Frontal cortex (tissue), 4 donors: Measurements from ENCODE around the gene TMEM252. TPM values are rescaled to one million over a fixed set of nuclear protein-coding genes. Genes with fewer than 3 reads are reported as not detected.

Experiments
- DNase-seq, 2 donors: peaks; one replicate each; pipeline ENCODE4 v3.0.0; 2012; ENCODE audit warnings: low spot score in 2 of 2
- FAIRE-seq: peaks from 2 replicates; lab custom pipeline; 2012; peaks lifted over from hg19 to GRCh38; lab: Jason Lieb, UNC
- total RNA-seq: library from RNA; depleted of rRNA; stranded (reverse); fragments of >200 nt; gene quantifications from one replicate; pipeline ENCODE4 v1.2.3, GENCODE V29; 2014
- donor health status: control.
- donor health status: control.
- donor health status: control.

TMEM252 gene
- total RNA-seq, 1 donor from 2014 or later, result not detected

DNA sequence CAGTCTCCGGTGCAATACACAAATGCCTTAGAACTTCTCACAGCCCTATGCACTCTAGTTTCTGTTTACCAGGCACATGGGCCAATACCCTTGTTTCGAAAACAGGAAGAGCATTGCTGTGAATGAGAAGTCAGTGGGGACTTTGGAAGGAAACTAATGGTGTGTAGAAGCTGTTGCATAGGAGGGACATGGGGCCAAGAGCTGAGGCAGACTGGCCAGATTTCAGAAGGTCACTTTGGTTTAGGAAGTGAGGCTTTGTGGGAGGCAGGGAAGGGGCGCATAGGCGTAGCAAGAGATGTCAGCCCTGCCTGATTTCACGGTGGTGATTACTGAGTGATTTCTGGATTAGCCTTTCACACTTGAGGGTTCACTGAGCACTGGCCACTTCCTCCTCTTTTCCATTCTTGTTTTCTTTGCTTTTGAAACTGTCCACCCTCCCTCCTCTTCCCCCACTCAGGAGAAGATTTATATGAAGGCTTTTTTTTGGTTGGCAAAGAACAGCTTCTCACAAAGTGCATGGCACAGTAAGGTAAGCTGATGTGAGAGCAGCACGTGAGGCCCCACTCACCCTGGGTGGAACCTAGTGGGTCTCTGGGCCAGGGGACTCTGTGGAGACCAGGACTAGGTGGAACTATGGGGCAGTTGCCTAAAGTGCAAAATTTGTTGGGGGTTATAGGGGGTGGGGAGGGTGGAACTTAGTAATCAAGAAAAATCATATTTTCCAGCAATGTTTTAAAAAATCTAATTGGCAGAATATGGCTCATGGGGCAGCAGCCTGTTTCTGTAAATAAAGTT lies 6.1 kb upstream of the TMEM252 start:
- no peak for DNase-seq
- FAIRE-seq, result no peak

DNA sequence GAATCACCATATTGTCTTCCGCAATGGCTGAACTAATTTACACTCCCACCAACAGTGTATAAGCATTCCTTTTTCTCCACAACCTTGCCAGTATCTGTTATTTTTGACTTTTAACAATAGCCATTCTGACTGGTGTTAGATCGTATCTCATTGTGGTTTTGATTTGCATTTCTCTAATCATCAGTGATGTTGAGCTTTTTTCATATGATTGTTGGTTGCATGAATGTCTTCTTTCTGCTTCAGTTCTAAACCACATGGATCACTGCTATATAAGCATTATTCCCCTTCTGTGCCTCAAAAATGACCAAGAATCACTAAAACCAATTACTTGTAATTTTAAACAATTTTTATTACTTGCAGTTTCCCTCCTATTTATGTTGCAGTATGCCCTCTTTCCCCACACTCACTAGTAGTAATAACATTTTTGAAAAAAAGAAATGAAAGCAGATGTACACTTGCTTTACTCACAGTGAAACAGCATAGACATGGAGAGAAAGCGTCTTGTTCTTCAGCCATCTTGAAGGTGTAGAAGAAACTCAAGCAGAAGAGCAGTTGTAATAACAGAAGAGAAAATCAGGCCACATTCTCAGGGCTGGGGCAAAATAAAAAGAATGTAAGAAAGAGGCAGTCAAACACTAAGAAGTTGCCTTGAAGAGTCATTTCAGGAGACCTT lies 4.5 kb upstream of the TMEM252 start:
- DNase-seq (no peak), FAIRE-seq (no peak)

DNA sequence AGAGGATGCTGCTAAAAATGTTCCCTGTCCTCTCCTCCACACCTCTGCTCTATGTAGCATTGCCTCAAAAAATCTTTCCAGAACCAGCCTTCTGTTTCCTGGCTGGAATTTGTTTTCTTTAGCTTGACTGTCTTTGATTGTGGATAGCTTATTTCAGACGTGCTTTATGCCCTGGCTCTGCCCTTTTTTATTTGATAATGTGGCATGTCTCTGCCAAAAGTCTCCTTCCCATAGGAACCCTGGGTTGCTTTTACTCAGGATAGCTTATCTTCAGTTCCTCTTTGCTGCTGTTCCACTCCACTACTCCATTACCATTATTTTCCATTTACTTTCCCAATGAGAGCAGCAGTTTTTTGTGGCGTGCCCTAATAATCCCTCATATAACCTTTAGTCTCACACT lies 885 bp upstream of the TMEM252 start:
- FAIRE-seq (no peak), DNase-seq (no peak)

GRCh38 chr9:68538200-68538599 lies 2.5 kb downstream of the TMEM252 start:
- FAIRE-seq (no peak), DNase-seq (no peak)

DNA sequence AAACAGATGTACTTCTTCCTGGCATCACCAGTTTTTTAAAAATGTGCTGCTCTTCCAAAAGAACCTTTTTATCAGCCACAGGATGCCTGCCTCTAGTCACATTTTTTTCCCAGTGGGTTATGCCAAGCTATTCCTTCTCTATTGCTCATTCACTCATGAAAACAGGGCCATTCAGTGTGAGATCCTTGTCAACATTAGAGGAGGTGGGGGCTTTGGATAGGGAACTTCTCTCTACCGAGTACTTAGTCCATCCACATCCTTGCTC lies 3.1 kb downstream of the TMEM252 start:
- no peak for FAIRE-seq
- no peak for DNase-seq

GRCh38 chr9:68536876-68537615 lies 3.6 kb downstream of the TMEM252 start:
- no peak for FAIRE-seq
- no peak for DNase-seq

DNA sequence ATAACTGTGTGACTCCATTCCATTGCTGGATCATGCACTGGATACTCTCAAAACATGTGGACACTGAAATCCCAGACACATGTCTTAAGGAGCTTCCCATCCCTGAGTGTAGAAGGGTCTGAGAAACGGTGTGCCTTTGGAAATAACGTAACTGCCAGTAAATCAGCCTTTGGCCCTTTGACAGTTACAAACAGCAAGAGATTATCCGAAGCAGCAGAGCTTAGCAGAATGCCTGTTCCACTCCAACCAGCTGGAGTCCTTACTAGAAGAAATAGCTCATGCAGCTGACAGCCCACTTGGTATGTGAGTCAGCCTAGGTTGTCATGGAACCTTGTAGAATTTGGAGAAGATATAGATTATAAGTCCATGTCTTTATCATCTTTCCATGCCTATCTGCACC lies 7.0 kb downstream of the TMEM252 start:
- no peak for FAIRE-seq
- no peak for DNase-seq

DNA sequence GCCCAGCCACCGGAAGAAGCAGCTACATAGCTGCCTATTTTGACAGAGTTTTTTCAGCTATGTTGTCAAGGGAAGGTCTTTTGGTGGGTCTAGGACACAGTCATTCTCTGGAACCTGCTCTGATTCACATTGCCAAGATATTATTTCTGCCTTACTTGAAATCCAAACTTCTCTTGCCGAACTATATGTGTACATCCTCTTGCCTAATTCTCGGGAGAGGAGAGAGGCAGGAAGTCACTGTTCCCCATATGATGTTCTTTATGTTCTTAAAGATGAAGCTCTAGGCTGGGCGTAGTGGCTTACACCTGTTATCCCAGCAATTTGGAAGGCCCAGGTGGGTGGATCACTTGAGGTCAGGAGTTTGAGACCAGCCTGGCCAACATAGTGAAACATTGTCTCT lies 8.6 kb downstream of the TMEM252 start:
- DNase-seq (no peak), FAIRE-seq (no peak)

DNA sequence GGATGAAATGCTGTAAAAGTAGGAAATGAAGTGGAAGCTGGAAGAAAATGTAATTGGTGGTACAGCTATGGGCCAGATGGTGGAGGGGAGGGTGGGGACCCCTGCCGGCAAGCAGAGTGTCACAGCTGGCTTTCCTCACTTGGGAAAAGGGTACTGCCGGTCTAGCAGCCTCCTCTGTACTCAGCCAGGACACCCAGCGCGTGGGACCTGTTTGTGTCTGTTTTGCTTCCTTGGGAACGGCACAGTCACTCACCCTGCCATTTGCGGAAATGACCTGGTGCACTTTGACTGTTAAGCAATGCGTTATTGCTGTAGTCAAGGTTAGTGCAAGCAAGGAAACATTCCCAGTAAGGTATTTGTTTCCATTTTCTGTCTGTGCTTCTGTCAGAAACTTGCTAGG lies 10.1 kb downstream of the TMEM252 start:
- FAIRE-seq (no peak), DNase-seq (no peak)

GRCh38 chr9:68523367-68523936 lies 17.2 kb downstream of the TMEM252 start:
- DNase-seq (no peak), FAIRE-seq (no peak)

DNA sequence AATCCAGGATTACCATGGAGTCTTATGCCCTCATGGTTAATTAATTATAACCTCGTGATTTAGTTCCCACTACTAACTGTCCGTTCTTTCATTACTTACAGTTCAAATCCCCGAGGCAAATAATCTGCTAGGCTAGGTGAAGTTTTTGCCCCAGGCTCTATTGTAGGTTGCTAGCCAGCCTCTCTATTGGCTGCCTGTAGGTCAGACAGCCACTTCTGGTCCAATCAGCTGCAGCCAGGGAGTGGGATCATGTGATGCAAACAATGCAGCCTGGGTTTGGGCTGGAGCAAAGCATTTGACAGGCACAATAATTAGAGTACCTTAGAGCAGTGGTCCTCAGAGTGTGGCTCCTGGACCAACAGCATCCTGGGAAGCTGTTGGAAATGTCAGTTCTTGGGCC lies 17.7 kb downstream of the TMEM252 start:
- FAIRE-seq (no peak), DNase-seq (no peak)

GRCh38 chr9:68522131-68522530 lies 18.6 kb downstream of the TMEM252 start:
- no peak for FAIRE-seq

GRCh38 chr9:68515326-68516017 lies 25.2 kb downstream of the TMEM252 start:
- FAIRE-seq, result no peak
- DNase-seq, result no peak

More at GRCh38 chr9:68522131-68522530, 18.6 kb downstream of the TMEM252 start:
- DNase-seq, result no peak

- FAIRE-seq (no peak), DNase-seq (no peak)
Observed at GRCh38 chr9:68513981-68514380, 26.7 kb downstream of the TMEM252 start.

GRCh38 chr9:68513385-68513784 lies 27.3 kb downstream of the TMEM252 start:
- FAIRE-seq (no peak), DNase-seq (no peak)

GRCh38 chr9:68509689-68510088 lies 31.0 kb downstream of the TMEM252 start:
- FAIRE-seq, result no peak
- DNase-seq, result no peak

- DNase-seq, result no peak
- no peak for FAIRE-seq
Observed at GRCh38 chr9:68508547-68508946, 32.1 kb downstream of the TMEM252 start.

GRCh38 chr9:68507806-68508145 lies 32.9 kb downstream of the TMEM252 start:
- DNase-seq (no peak), FAIRE-seq (no peak)

- DNase-seq (peak in 1 of 2 donors; percentile 32), FAIRE-seq (peak; percentile 63)
Observed at GRCh38 chr9:68507130-68507805, 33.4 kb downstream of the TMEM252 start.

DNA sequence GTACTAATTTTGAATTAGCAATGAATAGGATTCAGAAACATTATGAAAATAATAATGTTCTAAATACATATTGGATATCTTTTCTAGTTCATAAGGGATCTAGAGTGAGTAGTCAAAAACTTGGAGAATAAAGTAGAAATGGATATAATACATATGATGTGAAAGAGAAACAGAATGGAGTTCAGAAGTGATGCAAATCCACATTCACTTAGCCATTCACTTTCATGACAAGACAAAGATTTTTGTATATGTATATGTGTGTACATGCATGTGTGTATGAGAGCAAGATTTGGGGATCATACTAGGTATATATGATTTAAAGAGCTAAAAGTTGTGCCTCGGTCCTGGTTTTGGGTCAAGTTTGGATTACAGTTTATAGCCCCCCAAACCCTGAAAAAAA lies 34.1 kb downstream of the TMEM252 start:
- no peak for FAIRE-seq
- no peak for DNase-seq
